Ishikawa (cell line): ENCODE results near the gene HMGN4.

Source experiments
- CEBPB ChIP-seq: IDR thresholded peaks from 2 replicates; pipeline ENCODE4 v1.6.1; 2012
- CREB1 ChIP-seq: IDR thresholded peaks from 2 replicates; pipeline ENCODE4 v1.6.1; 2012; ENCODE audit warnings: low read depth
- EGR1 ChIP-seq: IDR thresholded peaks from 2 replicates; pipeline ENCODE4 v1.6.1; 2012
- EP300 ChIP-seq: IDR thresholded peaks from 2 replicates; pipeline ENCODE4 v1.6.1; 2012; ENCODE audit warnings: borderline replicate concordance
- FOXM1 ChIP-seq: IDR thresholded peaks from 2 replicates; pipeline ENCODE4 v1.6.1; 2012; ENCODE audit warnings: low read depth, borderline replicate concordance
- MAX ChIP-seq: IDR thresholded peaks from 2 replicates; pipeline ENCODE4 v1.6.1; 2012
- NFIC ChIP-seq: IDR thresholded peaks from 2 replicates; pipeline ENCODE4 v1.6.1; 2012
- RAD21 ChIP-seq: IDR thresholded peaks from 2 replicates; pipeline ENCODE4 v1.6.1; 2012; ENCODE audit warnings: low read depth
- TAF1 ChIP-seq: IDR thresholded peaks from 2 replicates; pipeline ENCODE4 v1.6.1; 2012; ENCODE audit warnings: low read depth, mild to moderate bottlenecking
- TCF12 ChIP-seq: IDR thresholded peaks from 2 replicates; pipeline ENCODE4 v1.6.1; 2012; ENCODE audit warnings: low read depth
- TEAD4 ChIP-seq: IDR thresholded peaks from 2 replicates; pipeline ENCODE4 v1.6.1; 2012
- USF1 ChIP-seq: IDR thresholded peaks from 2 replicates; pipeline ENCODE4 v1.6.1; 2012
- YY1 ChIP-seq: IDR thresholded peaks from 2 replicates; pipeline ENCODE4 v1.6.1; 2012; ENCODE audit warnings: low read depth
- ZBTB7A ChIP-seq: IDR thresholded peaks from 2 replicates; pipeline ENCODE4 v1.6.1; 2012; ENCODE audit warnings: low read depth
- TF ChIP-seq, protein P1 (sequence below): IDR thresholded peaks from 2 replicates; pipeline ENCODE4 v1.6.1; 2012; ENCODE audit warnings: low read depth, mild to moderate bottlenecking

Gene HMGN4

GRCh38 chr6:26550250-26550993 lies 12.3 kb downstream of the HMGN4 start:
- TF ChIP-seq YY1 (peak; percentile 76), MAX (peak; percentile 69), USF1 (no peak), CEBPB (no peak), EGR1 (no peak), TAF1 (peak; percentile 46; the same call in 1 of the 2 replicates), FOXM1 (no peak), ZBTB7A (peak; percentile 55; the same call in 1 of the 2 replicates)
- TF ChIP-seq, protein P1, sequence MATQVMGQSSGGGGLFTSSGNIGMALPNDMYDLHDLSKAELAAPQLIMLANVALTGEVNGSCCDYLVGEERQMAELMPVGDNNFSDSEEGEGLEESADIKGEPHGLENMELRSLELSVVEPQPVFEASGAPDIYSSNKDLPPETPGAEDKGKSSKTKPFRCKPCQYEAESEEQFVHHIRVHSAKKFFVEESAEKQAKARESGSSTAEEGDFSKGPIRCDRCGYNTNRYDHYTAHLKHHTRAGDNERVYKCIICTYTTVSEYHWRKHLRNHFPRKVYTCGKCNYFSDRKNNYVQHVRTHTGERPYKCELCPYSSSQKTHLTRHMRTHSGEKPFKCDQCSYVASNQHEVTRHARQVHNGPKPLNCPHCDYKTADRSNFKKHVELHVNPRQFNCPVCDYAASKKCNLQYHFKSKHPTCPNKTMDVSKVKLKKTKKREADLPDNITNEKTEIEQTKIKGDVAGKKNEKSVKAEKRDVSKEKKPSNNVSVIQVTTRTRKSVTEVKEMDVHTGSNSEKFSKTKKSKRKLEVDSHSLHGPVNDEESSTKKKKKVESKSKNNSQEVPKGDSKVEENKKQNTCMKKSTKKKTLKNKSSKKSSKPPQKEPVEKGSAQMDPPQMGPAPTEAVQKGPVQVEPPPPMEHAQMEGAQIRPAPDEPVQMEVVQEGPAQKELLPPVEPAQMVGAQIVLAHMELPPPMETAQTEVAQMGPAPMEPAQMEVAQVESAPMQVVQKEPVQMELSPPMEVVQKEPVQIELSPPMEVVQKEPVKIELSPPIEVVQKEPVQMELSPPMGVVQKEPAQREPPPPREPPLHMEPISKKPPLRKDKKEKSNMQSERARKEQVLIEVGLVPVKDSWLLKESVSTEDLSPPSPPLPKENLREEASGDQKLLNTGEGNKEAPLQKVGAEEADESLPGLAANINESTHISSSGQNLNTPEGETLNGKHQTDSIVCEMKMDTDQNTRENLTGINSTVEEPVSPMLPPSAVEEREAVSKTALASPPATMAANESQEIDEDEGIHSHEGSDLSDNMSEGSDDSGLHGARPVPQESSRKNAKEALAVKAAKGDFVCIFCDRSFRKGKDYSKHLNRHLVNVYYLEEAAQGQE = no peak

DNA sequence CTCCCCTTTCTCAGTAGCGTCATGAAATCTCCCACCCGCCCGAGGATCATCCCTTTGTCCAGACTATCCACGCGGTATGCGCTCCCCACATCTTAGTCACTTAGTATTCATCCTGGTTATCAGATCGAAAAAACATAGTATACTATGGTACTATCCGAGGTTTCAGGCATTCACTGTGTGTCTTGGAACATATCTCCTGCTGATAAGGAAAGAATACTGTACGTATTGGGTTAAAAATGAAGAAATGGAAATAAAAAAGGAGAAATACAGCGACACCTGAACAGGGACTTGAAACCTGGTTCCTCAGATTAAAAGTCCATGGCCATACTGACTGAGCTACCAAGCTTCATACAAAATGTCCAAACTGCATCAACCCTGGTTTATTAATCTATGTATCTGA lies 14.0 kb downstream of the HMGN4 start:
- no peak for TF ChIP-seq EGR1
- no peak for TF ChIP-seq FOXM1
- no peak for TF ChIP-seq RAD21
- TF ChIP-seq NFIC = no peak
- TF ChIP-seq TCF12 = no peak
- no peak for TF ChIP-seq EP300
- TF ChIP-seq CREB1 = no peak
- TF ChIP-seq USF1 = no peak
- no peak for TF ChIP-seq TEAD4
- no peak for TF ChIP-seq MAX
- TF ChIP-seq, protein P1 = no peak
- TF ChIP-seq CEBPB = no peak
- TF ChIP-seq ZBTB7A = no peak
- no peak for TF ChIP-seq YY1
- no peak for TF ChIP-seq TAF1

DNA sequence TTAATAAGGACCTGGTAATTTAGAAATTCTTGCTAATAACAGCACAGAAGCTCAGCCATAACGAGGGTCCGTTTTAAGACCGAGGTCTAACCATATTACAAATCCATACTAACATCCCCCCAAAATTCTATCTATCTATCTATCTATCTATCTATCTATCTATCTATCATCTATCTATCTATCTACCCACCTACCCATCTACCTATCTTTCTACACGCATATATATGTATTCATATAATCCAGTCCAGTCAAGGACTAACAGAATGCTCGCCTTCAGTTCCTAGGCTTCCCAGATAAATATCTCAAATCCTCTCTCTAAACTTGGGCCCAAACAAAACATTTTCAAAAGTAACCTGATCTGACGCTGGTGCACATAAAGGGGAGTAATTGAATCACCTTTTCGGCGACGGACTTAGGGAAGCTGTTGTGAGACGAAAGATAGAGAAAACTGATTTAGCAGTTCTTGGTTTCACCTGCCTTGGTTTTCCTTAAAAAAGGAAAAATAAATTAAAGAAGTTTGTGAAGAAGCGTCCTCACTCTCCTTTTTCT lies 14.5 kb downstream of the HMGN4 start:
- TF ChIP-seq USF1 (no peak), EGR1 (no peak), CEBPB (no peak), FOXM1 (no peak), CREB1 (no peak), RAD21 (no peak), EP300 (no peak), TEAD4 (no peak)
- TF ChIP-seq, protein P1 = no peak

GRCh38 chr6:26553264-26553634 lies 15.1 kb downstream of the HMGN4 start:
- TF ChIP-seq CEBPB (0 out of 2 replicates have a peak, but pooled peaks have one; percentile 18), NFIC (no peak), YY1 (peak; percentile 30; the same call in 1 of the 2 replicates), EP300 (no peak), USF1 (no peak; the same call in 1 of the 2 replicates), ZBTB7A (no peak), TCF12 (no peak), TEAD4 (peak; percentile 92)
